Upper lobe of right lung (tissue), 1 donor: ENCODE data around the gene TBL3. TPM values are rescaled to one million over a fixed set of nuclear protein-coding genes. Genes with fewer than 3 reads are reported as not detected.

Experiments
- ATAC-seq: fragments of 200-7000 bp; cut with Tn5 transposase; one replicate; pipeline ENCODE4 v1.9.1; 2020; ENCODE audit warnings: mild to moderate bottlenecking, moderate library complexity
- DNase-seq: peaks from one replicate; pipeline ENCODE4 v3.0.0-alpha.2; 2020
- H3K27ac ChIP-seq: fragments of 200-600 bp; one replicate; pipeline ENCODE4 v1.8.0; 2022
- H3K27me3 ChIP-seq: fragments of 200-600 bp; one replicate; pipeline ENCODE4 v1.8.0; 2022; ENCODE audit warnings: mild to moderate bottlenecking
- H3K36me3 ChIP-seq: fragments of 200-600 bp; one replicate; pipeline ENCODE4 v1.8.0; 2022
- H3K4me1 ChIP-seq: fragments of 200-600 bp; one replicate; pipeline ENCODE4 v1.8.0; 2022
- H3K4me3 ChIP-seq: fragments of 200-600 bp; one replicate; pipeline ENCODE4 v1.8.0; 2022; ENCODE audit warnings: mild to moderate bottlenecking
- H3K9me3 ChIP-seq: fragments of 200-600 bp; one replicate; pipeline ENCODE4 v1.8.0; 2022
- CTCF ChIP-seq: fragments of 200-600 bp; IDR thresholded peaks from one replicate; pipeline ENCODE4 v1.8.0; 2022; ENCODE audit warnings: antibody characterized with exemption
- intact Hi-C: fragments of 100-400 bp; cut with DNase I; formaldehyde crosslinking; loops from one replicate; pipeline ENCODE4 v1.11.0; 2022
- long read RNA-seq: library from polyadenylated mRNA; unstranded; transcript quantifications from one replicate; pipeline ENCODE4 v2.0.0, GENCODE V29; 2021
- total RNA-seq: library from RNA; stranded (reverse); fragmentation: NEBNext Ultra II Directional; extraction: Animal tissue kit (Norgen Biotek cat#: 25700); gene quantifications from one replicate; pipeline ENCODE4 v1.2.1, GENCODE V29; 2021
- donor health status: DM: no; HTN: yes; CAD: no; lungs with severe emphysema.

Gene TBL3
- total RNA-seq, result 24.7 TPM
- long read RNA-seq, full-length matches to known transcripts, result 69 of 109 reads
- long read RNA-seq, partial matches to known transcripts, result 18 of 109 reads
- long read RNA-seq, other reads (novel, unspliced or antisense), result 22 of 109 reads

- Histone ChIP-seq H3K4me3 (peak within 1 kb of the TSS; percentile 99), H3K36me3 (peaks cover 30% of the 10 kb centered on the region), H3K9me3 (no peaks in the 10 kb centered on the region), H3K27me3 (no peaks in the 10 kb centered on the region), H3K27ac (peak within 1 kb of the TSS; percentile 91), H3K4me1 (peaks cover 16% of the 10 kb centered on the region)
- intact Hi-C loops, result no loop called here
- ATAC-seq (peak; percentile 95), DNase-seq (peak; percentile 97)
- TF ChIP-seq CTCF, result no peak
Measured at GRCh38 chr16:1971796-1972489, at the start of gene TBL3. TBL3 (plus strand) TSS chr16:1972053; CDS start chr16:1972165, 112 bp downstream.

GRCh38 chr16:1922357-1922756, 49.5 kb upstream of the TBL3 start:
- no peak for TF ChIP-seq CTCF
- H3K27ac ChIP-seq, result no peak overlapping the region
- no peak for DNase-seq
- H3K4me1 ChIP-seq, result peaks cover 6% of the 10 kb centered on the region
- H3K36me3 ChIP-seq, result no peaks in the 10 kb centered on the region
- no peak overlapping the region for H3K4me3 ChIP-seq
- H3K9me3 ChIP-seq, result no peaks in the 10 kb centered on the region
- no peak for ATAC-seq
- H3K27me3 ChIP-seq, result peaks cover 64% of the 10 kb centered on the region
- intact Hi-C loops, result loop anchor here (10.0 kb wide), 1 partner anchor 58 kb away; no protein-coding TSS in a partner anchor

- H3K4me3 ChIP-seq, result no peak overlapping the region
- H3K9me3 ChIP-seq, result no peaks in the 10 kb centered on the region
- TF ChIP-seq CTCF, result peak; percentile 13
- ATAC-seq (peak; percentile 56), DNase-seq (no peak)
- H3K27ac ChIP-seq, result no peak overlapping the region
- peaks cover 6% of the 10 kb centered on the region for H3K4me1 ChIP-seq
- intact Hi-C loops, result loop anchor here (10.0 kb wide), 1 partner anchor 59 kb away; no protein-coding TSS in a partner anchor
- peaks cover 58% of the 10 kb centered on the region for H3K27me3 ChIP-seq
- H3K36me3 ChIP-seq, result no peaks in the 10 kb centered on the region
Measured at GRCh38 chr16:1923299-1924034, 48.4 kb upstream of the TBL3 start.

GRCh38 chr16:1924095-1924494, 47.8 kb upstream of the TBL3 start:
- no peak for TF ChIP-seq CTCF
- Histone ChIP-seq H3K4me1 (peaks cover 6% of the 10 kb centered on the region), H3K4me3 (no peak overlapping the region), H3K27me3 (peaks cover 51% of the 10 kb centered on the region), H3K27ac (no peak overlapping the region), H3K9me3 (no peaks in the 10 kb centered on the region), H3K36me3 (no peaks in the 10 kb centered on the region)
- intact Hi-C loops, result loop anchor here (10.0 kb wide), 1 partner anchor 59 kb away; no protein-coding TSS in a partner anchor
- ATAC-seq, result no peak
- no peak for DNase-seq

- DNase-seq, result no peak
- Histone ChIP-seq H3K9me3 (no peaks in the 10 kb centered on the region), H3K4me1 (peaks cover 6% of the 10 kb centered on the region), H3K27ac (no peak overlapping the region), H3K36me3 (no peaks in the 10 kb centered on the region), H3K4me3 (no peak overlapping the region), H3K27me3 (peaks cover 33% of the 10 kb centered on the region)
- no peak for ATAC-seq
- TF ChIP-seq CTCF, result no peak
- intact Hi-C loops, result loop anchor here (10.0 kb wide), 1 partner anchor 61 kb away; no protein-coding TSS in a partner anchor
Measured at GRCh38 chr16:1926271-1926670, 45.6 kb upstream of the TBL3 start.
